DOHH2 (cell line): ENCODE measurements around the gene CLDN34.

Experiments
- EZH2phosphoT487 ChIP-seq: fragments of 200-600 bp; sonication (generic); IDR thresholded peaks from 2 replicates; pipeline ENCODE4 v1.6.1; 2017; ENCODE audit warnings: borderline replicate concordance, mild to moderate bottlenecking, antibody characterized with exemption, low read length, moderate library complexity, mixed read lengths
- TF ChIP-seq, protein P1 (sequence below): fragments of 200-600 bp; sonication (generic); IDR thresholded peaks from one replicate; pipeline ENCODE4 v1.5.1; 2014; ENCODE audit warnings: antibody characterized with exemption, mild to moderate bottlenecking, low read depth, low read length; ENCODE audit not compliant: poor library complexity, severe bottlenecking

DNA sequence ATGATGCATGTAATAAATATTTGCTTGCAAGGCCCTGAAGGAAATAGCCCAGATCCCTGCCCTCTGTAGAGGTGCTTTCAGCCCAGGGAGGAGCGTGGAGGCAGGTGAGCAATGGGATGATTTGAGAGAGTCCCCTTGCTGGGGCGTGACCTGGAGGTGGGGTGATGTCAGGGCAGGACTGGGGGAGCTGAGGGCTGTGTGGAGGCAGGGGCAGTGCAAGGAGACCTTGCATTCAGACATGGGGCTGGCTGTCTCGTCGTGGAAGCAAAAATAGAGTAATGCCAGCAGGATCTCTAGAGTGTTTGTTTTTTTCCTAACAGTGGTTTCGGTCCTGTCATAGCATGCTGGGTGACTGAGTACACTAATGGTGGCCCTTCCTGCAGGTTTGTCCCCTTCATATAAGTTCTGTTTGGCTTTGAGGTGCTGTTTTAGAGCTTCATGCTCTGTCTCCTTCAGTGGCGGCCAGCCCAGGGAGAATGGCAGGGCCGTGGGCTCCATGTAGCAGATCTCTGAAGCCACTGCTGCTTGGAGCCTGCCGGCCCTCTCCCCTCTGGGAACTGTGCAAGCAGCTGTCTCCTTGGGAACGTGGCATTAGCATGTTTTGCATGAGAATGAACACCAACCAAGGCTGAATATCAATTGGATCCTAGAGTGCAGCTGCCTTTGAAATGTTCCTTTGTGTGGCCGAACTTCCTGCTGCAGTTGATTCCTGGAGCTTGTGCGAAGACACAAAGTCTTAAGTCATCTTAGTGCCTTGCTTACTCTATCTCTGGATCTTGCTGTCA lies 39.3 kb upstream of the CLDN34 start:
- TF ChIP-seq, protein P1, sequence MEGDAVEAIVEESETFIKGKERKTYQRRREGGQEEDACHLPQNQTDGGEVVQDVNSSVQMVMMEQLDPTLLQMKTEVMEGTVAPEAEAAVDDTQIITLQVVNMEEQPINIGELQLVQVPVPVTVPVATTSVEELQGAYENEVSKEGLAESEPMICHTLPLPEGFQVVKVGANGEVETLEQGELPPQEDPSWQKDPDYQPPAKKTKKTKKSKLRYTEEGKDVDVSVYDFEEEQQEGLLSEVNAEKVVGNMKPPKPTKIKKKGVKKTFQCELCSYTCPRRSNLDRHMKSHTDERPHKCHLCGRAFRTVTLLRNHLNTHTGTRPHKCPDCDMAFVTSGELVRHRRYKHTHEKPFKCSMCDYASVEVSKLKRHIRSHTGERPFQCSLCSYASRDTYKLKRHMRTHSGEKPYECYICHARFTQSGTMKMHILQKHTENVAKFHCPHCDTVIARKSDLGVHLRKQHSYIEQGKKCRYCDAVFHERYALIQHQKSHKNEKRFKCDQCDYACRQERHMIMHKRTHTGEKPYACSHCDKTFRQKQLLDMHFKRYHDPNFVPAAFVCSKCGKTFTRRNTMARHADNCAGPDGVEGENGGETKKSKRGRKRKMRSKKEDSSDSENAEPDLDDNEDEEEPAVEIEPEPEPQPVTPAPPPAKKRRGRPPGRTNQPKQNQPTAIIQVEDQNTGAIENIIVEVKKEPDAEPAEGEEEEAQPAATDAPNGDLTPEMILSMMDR = no peak
- no peak for TF ChIP-seq EZH2phosphoT487
